HEK293 (cell line): Measurements from ENCODE around the gene C1orf74.

Experiments
- CTCF ChIA-PET: fragments of 350-600 bp; formaldehyde crosslinking; extraction: SDS; loops from one replicate; lab custom pipeline; 2021; ENCODE audit warnings: antibody characterized with exemption; lab: Yijun Ruan, JAX
- POLR2A ChIA-PET: fragments of 300-600 bp; formaldehyde crosslinking; extraction: SDS; loops from one replicate; lab custom pipeline; 2020; ENCODE audit warnings: antibody characterized with exemption, inconsistent platforms; lab: Yijun Ruan, JAX
- H3K27ac ChIP-seq: fragments of 200-500 bp; sonication (Bioruptor generic); 2 replicates; pipeline ENCODE4 v1.5.1; 2014; ENCODE audit warnings: low read depth, low read length, control low read depth, inconsistent platforms; ENCODE audit errors: extremely low read depth
- H3K36me3 ChIP-seq, 2 experiments: fragments of 200-500 bp in 1 of 2; sonication (Bioruptor generic) in 1 of 2; 1 replicate in 1 of 2; 2 replicates in 1 of 2; pipeline ENCODE4 v1.5.1; 2014 to 2017; ENCODE audit warnings: inconsistent platforms in 2 of 2, low read length in 2 of 2; ENCODE audit not compliant: control insufficient read depth in 2 of 2, insufficient read depth in 1 of 2
- H3K4me1 ChIP-seq: fragments of 200-500 bp; sonication (Bioruptor generic); 2 replicates; pipeline ENCODE4 v1.5.1; 2014; ENCODE audit warnings: mild to moderate bottlenecking, low read length, inconsistent platforms; ENCODE audit not compliant: control insufficient read depth, insufficient read depth
- H3K4me3 ChIP-seq: 2 replicates; pipeline ENCODE4 v1.5.1; 2011; ENCODE audit warnings: low read depth, mild to moderate bottlenecking, control low read depth, low read length, moderate library complexity
- H3K9me3 ChIP-seq: fragments of 200-500 bp; sonication (Bioruptor generic); 2 replicates; pipeline ENCODE4 v1.5.1; 2014; ENCODE audit warnings: low read depth, low read length, inconsistent platforms; ENCODE audit not compliant: control insufficient read depth, insufficient read depth
- SP7 ChIP-seq: fragments of 450-650 bp; formaldehyde crosslinking; IDR thresholded peaks from 2 replicates; pipeline ENCODE4 v1.5.1; 2016; ENCODE audit warnings: missing biosample characterization, missing genetic modification characterization
- ZBTB17 ChIP-seq: fragments of 450-650 bp; formaldehyde crosslinking; IDR thresholded peaks from 2 replicates; pipeline ENCODE4 v1.5.1; 2016; ENCODE audit warnings: missing biosample characterization, missing genetic modification characterization
- ZNF2 ChIP-seq: fragments of 450-650 bp; formaldehyde crosslinking; IDR thresholded peaks from 2 replicates; pipeline ENCODE4 v1.5.1; 2016; ENCODE audit warnings: missing biosample characterization, missing genetic modification characterization
- ZNF24 ChIP-seq: fragments of 450-650 bp; formaldehyde crosslinking; IDR thresholded peaks from 2 replicates; pipeline ENCODE4 v1.5.1; 2016; ENCODE audit warnings: missing biosample characterization, missing genetic modification characterization
- ZNF518A ChIP-seq: fragments of 450-650 bp; formaldehyde crosslinking; conservative IDR thresholded peaks from 2 replicates; pipeline ENCODE4 v1.5.1; 2016; ENCODE audit warnings: low read depth, missing biosample characterization, missing genetic modification characterization
- ZNF645 ChIP-seq: fragments of 450-650 bp; formaldehyde crosslinking; IDR thresholded peaks from 2 replicates; pipeline ENCODE4; 2016; ENCODE audit warnings: missing biosample characterization, missing genetic modification characterization
- ZNF654 ChIP-seq: fragments of 450-650 bp; formaldehyde crosslinking; IDR thresholded peaks from 2 replicates; pipeline ENCODE4 v1.5.1; 2016; ENCODE audit warnings: low read depth, missing biosample characterization, missing genetic modification characterization
- ZNF660 ChIP-seq: fragments of 450-650 bp; IDR thresholded peaks from 2 replicates; pipeline ENCODE4 v1.5.1; 2018; ENCODE audit warnings: missing biosample characterization, mild to moderate bottlenecking, missing genetic modification characterization
- TF ChIP-seq, protein P1 (sequence below): fragments of 450-650 bp; formaldehyde crosslinking; IDR thresholded peaks from 2 replicates; pipeline ENCODE4 v1.5.0; 2017; ENCODE audit warnings: missing biosample characterization, missing genetic modification characterization, borderline replicate concordance
- TF ChIP-seq, protein P2 (sequence below): fragments of 450-650 bp; formaldehyde crosslinking; conservative IDR thresholded peaks from 2 replicates; pipeline ENCODE4 v1.5.1; 2016; ENCODE audit warnings: low read depth, missing biosample characterization, missing genetic modification characterization
- TF ChIP-seq, protein P3 (sequence below): fragments of 450-650 bp; formaldehyde crosslinking; IDR thresholded peaks from 2 replicates; pipeline ENCODE4 v1.5.1; 2016; ENCODE audit warnings: missing biosample characterization, missing genetic modification characterization
- TF ChIP-seq, protein P4 (sequence below): fragments of 450-650 bp; formaldehyde crosslinking; IDR thresholded peaks from 2 replicates; pipeline ENCODE4 v1.5.1; 2016; ENCODE audit warnings: missing biosample characterization, missing genetic modification characterization

Gene C1orf74

DNA sequence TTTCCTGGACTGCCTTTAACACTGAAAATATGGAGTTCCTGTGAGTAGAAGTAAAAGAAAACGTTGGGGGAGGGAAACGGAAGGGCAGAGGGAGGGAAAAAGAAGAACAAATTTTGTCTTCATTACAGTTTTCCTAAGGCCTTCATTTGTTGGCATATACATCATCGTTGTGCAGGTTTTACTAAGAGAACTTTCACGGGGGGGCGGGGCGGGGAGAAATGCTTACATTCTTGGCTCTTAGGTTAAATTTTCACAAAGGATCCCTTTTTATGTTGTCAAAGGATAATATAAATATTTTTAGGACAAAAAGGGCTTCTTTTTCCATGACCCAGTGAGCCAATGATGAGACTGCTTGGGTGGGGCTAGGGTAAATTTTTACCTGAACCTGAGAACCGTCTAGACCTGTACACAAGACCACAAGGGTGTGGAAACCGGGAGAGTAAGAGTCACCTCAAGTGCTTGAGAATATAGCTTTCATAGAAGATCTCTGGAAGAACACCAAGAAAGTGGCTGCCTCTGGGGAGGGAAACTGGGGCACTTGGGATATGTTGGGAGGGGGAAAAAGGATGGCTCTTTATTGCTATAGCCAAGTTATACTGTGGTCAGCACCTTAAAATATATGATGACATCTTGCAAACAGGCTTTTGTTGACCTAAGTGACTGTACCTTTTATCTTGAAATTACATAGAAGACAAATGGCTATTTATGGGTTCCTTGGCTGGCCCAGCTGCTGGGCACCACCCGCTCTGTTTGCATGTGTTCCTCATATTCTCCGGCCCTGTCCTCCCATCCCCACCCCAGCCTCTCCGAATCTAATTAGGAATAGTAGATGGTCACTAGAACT, 41.5 kb upstream of the C1orf74 start (continued):
- TF ChIP-seq, protein P1, sequence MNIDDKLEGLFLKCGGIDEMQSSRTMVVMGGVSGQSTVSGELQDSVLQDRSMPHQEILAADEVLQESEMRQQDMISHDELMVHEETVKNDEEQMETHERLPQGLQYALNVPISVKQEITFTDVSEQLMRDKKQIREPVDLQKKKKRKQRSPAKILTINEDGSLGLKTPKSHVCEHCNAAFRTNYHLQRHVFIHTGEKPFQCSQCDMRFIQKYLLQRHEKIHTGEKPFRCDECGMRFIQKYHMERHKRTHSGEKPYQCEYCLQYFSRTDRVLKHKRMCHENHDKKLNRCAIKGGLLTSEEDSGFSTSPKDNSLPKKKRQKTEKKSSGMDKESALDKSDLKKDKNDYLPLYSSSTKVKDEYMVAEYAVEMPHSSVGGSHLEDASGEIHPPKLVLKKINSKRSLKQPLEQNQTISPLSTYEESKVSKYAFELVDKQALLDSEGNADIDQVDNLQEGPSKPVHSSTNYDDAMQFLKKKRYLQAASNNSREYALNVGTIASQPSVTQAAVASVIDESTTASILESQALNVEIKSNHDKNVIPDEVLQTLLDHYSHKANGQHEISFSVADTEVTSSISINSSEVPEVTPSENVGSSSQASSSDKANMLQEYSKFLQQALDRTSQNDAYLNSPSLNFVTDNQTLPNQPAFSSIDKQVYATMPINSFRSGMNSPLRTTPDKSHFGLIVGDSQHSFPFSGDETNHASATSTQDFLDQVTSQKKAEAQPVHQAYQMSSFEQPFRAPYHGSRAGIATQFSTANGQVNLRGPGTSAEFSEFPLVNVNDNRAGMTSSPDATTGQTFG (tag by site-specific recombination) = no peak
- TF ChIP-seq, protein P2, sequence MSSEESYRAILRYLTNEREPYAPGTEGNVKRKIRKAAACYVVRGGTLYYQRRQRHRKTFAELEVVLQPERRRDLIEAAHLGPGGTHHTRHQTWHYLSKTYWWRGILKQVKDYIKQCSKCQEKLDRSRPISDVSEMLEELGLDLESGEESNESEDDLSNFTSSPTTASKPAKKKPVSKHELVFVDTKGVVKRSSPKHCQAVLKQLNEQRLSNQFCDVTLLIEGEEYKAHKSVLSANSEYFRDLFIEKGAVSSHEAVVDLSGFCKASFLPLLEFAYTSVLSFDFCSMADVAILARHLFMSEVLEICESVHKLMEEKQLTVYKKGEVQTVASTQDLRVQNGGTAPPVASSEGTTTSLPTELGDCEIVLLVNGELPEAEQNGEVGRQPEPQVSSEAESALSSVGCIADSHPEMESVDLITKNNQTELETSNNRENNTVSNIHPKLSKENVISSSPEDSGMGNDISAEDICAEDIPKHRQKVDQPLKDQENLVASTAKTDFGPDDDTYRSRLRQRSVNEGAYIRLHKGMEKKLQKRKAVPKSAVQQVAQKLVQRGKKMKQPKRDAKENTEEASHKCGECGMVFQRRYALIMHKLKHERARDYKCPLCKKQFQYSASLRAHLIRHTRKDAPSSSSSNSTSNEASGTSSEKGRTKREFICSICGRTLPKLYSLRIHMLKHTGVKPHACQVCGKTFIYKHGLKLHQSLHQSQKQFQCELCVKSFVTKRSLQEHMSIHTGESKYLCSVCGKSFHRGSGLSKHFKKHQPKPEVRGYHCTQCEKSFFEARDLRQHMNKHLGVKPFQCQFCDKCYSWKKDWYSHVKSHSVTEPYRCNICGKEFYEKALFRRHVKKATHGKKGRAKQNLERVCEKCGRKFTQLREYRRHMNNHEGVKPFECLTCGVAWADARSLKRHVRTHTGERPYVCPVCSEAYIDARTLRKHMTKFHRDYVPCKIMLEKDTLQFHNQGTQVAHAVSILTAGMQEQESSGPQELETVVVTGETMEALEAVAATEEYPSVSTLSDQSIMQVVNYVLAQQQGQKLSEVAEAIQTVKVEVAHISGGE = no peak

- Histone ChIP-seq H3K4me1 (no peaks in the 10 kb centered on the region), H3K4me3 (no peak overlapping the region; the same call in 1 of the 2 replicates)
- TF ChIP-seq ZBTB17 (tag by site-specific recombination) (0 out of 2 replicates have a peak, but pooled peaks have one; percentile 30), SP7 (tag by site-specific recombination) (no peak), ZNF2 (tag by site-specific recombination) (peak; percentile 50; the same call in 1 of the 2 replicates), ZNF660 (tag by site-specific recombination) (0 out of 2 replicates have a peak, but pooled peaks have one; percentile 53), ZNF518A (tag by site-specific recombination) (0 out of 2 replicates have a peak, but pooled peaks have one; percentile 22), ZNF24 (tag by site-specific recombination) (peak; percentile 68; the same call in 1 of the 2 replicates), ZNF645 (no peak), ZNF654 (tag by site-specific recombination) (peak; percentile 40)
- TF ChIP-seq, protein P3, sequence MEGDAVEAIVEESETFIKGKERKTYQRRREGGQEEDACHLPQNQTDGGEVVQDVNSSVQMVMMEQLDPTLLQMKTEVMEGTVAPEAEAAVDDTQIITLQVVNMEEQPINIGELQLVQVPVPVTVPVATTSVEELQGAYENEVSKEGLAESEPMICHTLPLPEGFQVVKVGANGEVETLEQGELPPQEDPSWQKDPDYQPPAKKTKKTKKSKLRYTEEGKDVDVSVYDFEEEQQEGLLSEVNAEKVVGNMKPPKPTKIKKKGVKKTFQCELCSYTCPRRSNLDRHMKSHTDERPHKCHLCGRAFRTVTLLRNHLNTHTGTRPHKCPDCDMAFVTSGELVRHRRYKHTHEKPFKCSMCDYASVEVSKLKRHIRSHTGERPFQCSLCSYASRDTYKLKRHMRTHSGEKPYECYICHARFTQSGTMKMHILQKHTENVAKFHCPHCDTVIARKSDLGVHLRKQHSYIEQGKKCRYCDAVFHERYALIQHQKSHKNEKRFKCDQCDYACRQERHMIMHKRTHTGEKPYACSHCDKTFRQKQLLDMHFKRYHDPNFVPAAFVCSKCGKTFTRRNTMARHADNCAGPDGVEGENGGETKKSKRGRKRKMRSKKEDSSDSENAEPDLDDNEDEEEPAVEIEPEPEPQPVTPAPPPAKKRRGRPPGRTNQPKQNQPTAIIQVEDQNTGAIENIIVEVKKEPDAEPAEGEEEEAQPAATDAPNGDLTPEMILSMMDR = peak; percentile 62
- TF ChIP-seq, protein P4, sequence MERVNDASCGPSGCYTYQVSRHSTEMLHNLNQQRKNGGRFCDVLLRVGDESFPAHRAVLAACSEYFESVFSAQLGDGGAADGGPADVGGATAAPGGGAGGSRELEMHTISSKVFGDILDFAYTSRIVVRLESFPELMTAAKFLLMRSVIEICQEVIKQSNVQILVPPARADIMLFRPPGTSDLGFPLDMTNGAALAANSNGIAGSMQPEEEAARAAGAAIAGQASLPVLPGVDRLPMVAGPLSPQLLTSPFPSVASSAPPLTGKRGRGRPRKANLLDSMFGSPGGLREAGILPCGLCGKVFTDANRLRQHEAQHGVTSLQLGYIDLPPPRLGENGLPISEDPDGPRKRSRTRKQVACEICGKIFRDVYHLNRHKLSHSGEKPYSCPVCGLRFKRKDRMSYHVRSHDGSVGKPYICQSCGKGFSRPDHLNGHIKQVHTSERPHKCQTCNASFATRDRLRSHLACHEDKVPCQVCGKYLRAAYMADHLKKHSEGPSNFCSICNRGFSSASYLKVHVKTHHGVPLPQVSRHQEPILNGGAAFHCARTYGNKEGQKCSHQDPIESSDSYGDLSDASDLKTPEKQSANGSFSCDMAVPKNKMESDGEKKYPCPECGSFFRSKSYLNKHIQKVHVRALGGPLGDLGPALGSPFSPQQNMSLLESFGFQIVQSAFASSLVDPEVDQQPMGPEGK (tag by site-specific recombination) = no peak
- TF ChIP-seq, all 188 proteins: peak for 7
- H3K36me3 ChIP-seq = no peaks in the 10 kb centered on the region
- CTCF ChIA-PET = interaction anchor here (0.6 to 7.1 kb wide), 45 partner anchors 9 to 1315 kb away, joined by 3 to 111 read pairs (median 4); partner anchors contain the start of genes C1orf74 and IRF6
- POLR2A ChIA-PET = interaction anchor here (0.9 to 3.0 kb wide), 2 partner anchors 17 to 26 kb away, joined by 7 to 21 read pairs; partner anchors contain the start of gene IRF6
- no peak overlapping the region for H3K27ac ChIP-seq
- H3K9me3 ChIP-seq = no peaks in the 10 kb centered on the region
Measured at GRCh38 chr1:209823143-209824041, 39.0 kb upstream of the C1orf74 start.
